Right kidney (tissue), 9 donors: ENCODE measurements around the gene POM121.
"Not testable (repeated sequence)": the region's sequence is repeated elsewhere in the genome, so short reads cannot be mapped to it uniquely, and the experiment has no call there.

Experiments
- DNase-seq: peaks from one replicate; pipeline ENCODE4 v3.0.0-alpha.2; 2016
- long read RNA-seq, 8 donors: transcript quantifications; one replicate each; lab custom pipeline, GENCODE V29; 2026

The POM121 gene
- long read RNA-seq, donor 1, partial matches to known transcripts = 44 of 51 reads
- long read RNA-seq, donor 1, other reads (novel, unspliced or antisense) = 7 of 51 reads
- long read RNA-seq, donor 2, partial matches to known transcripts = 9 of 9 reads
- long read RNA-seq, donor 2, other reads (novel, unspliced or antisense) = 0 of 9 reads
- long read RNA-seq, donor 3, partial matches to known transcripts = 5 of 5 reads
- long read RNA-seq, donor 3, other reads (novel, unspliced or antisense) = 0 of 5 reads
- long read RNA-seq, donor 4, partial matches to known transcripts = 44 of 65 reads
- long read RNA-seq, donor 4, other reads (novel, unspliced or antisense) = 21 of 65 reads
- long read RNA-seq, donor 5, partial matches to known transcripts = 8 of 8 reads
- long read RNA-seq, donor 5, other reads (novel, unspliced or antisense) = 0 of 8 reads
- long read RNA-seq, donor 6, partial matches to known transcripts = 20 of 20 reads
- long read RNA-seq, donor 6, other reads (novel, unspliced or antisense) = 0 of 20 reads
- long read RNA-seq, donor 7, partial matches to known transcripts = 48 of 48 reads
- long read RNA-seq, donor 7, other reads (novel, unspliced or antisense) = 0 of 48 reads
- long read RNA-seq, donor 8, partial matches to known transcripts = 29 of 29 reads
- long read RNA-seq, donor 8, other reads (novel, unspliced or antisense) = 0 of 29 reads

DNA sequence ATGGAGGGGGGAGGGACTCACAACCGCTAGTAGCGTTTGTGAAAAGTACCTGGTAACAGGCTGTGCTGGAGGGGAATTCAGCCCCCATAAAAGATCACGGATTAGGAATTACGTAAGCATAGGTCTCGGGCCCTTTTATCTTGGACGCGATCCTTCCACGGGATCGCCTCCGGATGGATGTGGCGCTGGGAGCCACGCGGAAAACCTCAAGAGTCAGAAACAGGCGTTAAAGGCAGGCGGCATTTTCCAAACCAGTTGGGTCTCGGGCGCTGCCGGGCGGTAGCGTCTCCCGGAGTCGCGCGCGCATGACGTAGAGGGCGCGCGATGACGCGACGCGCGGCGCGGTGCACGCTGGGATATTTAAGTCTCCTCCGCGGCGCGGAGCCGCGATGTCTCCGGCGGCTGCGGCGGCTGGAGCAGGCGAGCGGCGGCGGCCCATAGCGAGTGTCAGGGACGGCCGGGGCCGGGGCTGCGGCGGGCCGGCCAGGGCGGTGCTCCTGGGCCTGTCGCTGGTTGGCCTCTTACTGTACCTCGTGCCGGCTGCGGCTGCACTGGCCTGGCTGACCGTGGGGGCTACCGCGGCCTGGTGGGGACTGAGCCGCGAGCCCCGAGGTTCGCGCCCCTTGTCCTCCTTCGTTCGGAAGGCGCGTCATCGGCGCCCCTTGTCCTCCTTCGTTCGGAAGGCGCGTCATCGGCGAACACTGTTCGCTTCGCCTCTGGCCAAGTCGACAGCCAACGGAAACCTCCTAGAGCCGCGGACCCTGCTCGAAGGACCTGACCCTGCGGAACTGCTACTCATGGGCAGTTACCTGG lies at the start of gene POM121:
Gene POM121, plus strand, starts transcription at position 363 of the 813 bp plus-strand sequence. Its CDS starts 27 bp downstream, at position 390.
- DNase-seq = peak; percentile 88

DNA sequence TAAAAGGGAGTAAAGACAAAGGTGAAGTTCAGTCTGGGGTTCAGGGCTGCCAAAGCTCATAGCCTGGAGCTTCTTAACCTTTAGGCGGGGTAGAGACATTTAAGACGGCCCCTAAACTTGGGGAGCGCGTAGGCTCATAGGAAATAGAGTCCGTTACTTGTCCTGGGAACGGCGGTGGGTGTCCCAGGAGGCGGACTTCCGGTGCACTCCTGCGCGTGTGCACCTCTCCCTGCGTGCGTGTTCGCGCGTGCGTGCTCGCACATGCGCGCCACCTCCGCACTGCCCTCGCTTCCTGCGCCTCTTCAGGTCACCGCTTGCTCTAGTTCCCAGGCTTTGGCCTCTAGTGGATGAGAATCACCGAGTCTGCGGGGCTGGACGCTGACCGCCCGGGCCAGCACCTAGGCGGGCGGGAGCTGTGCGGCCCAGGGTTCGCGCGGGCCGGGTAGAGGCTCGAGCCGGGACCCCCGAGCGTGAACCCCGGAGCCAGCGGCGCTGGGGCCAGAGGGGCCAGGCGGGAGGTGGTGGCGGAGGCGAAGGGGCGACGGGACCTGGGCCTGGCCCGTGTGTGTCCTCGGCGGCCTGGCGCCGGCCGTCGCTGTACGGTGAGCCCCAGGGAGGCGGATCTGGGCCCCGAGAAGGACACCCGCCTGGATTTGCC lies 45.7 kb upstream of the POM121 start:
- DNase-seq = peak; percentile 76

DNA sequence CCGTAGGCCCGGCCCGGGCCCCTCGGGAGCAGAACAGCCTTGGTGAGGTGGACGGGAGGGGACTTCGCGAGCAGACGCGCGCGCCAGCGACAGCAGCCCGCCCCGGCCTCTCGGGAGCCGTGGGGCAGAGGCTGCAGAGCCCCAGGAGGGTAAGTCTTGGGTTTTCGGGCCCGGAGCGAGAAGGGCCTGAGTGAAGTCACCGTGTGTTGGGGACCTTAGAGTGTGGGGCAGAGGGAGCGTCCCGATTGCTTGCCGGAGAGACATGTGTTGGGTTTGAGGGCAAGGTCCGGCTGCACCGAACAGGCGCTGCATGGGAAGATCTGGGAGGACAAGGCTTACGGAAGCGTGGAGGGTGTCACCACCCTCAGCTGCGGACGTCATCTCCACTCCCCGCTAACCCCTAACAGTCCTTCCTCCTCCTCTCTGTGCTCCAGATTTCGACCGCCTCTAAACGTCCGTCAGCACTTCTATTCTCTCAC lies 45.1 kb upstream of the POM121 start:
- DNase-seq = peak; percentile 65

DNA sequence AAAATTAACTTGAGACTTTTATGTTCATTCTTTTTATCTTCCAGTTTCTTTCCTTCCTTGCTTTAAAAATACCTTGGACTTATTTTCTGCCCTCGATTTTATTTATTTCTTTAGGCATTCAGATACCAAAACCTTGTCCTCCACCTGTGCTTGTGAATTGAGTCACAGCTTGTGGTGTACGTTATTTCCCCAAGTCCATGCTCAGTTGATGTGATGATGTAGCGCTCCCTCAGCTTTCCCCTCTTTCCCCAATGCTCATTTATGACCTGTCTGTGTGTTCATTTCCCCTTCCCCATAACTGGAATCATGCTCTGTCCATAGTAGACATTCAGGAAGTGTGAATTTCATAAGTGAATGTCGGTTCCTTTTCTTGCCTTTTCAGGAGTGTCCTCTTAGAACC lies 33.1 kb upstream of the POM121 start:
- DNase-seq = not testable (repeated sequence)

DNA sequence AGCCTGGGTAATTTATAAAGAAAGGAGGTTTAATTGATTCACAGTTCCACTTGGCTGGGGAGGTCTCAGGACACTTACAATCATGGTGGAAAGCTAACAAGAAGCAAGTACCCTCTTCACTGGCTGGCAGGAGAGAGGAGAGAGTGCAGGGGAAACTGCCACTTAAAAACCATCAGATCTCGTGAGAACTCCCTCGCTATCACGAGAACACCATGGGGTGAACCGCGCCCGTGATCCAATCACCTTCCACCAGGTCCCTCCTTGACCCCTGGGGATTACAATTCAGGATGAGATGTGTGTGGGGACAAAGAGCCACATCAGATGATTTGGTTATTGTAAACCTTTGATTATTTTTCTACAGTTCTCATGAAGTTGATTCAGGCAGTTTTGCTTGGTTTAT lies 20.2 kb upstream of the POM121 start:
- not testable (repeated sequence) for DNase-seq

DNA sequence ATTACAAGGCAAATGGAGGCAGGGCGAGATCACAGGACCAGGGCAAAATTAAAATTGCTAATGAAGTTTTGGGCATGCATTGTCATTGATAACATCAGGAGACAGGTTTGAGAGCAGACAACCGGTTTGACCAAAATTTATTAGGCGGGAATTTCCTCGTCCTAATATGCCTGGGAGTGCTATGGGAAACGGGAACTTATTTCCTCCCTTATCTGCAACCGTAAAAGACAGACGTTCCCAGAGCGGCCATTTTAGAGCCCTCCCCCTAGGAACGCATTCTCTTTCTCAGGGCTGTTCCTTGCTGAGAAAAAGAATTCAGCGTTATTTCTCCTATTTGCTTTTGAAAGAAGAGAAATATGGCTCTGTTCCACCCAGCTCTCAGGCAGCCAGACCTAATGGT lies 16.5 kb upstream of the POM121 start:
- not testable (repeated sequence) for DNase-seq

DNA sequence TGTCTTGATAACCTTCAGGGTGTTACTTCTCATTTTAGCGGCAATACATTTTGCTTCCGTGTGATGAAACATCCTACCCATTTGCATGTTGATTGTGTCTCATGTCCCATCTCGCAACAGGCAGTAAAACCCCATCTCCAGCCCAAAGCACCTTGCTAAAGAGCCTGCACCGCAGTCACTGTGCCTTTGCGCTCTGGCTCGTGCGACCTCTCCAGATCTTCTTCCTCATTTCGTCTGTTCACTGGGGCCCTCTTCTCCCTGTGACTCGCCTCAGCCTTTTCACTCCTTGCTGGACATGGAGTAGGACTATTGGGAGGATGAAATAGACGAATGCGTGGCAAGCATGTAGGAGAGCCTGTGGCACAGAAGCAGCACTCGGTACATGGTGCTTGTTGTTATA lies 13.5 kb upstream of the POM121 start:
- DNase-seq = not testable (repeated sequence)

DNA sequence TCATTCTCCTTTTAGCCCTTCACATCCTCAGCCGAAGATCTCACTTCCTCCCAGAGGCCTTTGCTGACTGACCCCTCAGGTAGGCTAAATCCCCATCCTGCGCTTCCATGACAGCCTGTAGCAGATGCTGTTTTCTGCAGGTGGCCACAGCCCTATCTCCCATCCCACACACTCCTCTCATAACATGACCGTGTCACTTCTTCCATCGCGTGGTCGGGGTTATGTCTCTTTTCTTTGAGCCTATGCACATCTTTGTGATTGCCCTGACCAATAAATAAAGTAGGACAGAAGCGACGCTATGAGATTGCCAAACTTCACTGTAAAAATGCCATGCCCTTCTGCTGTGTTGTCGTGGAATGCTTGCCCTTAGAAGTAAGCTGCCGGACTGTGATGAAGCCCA lies 11.1 kb upstream of the POM121 start:
- DNase-seq = not testable (repeated sequence)

DNA sequence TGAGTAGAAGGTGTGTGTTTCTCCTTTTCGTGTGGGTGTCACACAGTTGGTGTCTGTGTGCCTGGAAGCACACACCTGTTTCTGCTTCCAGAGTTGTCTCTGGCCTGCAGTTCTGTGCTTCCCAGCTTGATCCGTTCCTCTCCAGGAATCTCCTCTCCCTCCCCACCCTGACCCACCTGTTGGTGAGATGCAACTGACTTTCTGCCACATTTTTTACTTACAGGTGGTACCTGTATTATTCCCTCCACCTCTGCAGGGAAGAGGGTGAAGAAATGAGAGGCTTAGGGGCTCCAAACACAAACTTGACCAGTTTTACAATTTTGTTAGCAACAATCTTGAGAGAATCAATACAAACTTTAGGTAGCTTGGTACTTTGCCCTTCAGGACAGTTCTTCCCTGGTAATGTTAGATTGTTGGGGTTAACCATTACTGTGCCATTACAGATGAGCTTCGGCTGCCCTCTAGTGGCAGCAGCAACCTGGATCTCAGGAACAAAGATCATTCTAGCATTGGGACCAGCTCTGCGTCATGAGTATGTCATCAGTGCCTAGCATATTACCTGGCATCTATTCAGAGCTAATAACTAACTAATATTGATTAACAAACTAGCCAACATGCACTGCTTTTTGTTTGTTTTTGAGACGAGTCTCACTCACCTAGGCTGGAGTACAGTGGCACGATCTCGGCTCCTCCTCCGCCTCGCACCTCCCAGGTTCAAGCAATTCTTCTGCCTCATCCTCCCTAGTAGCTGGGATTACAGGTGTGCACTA lies 10.0 kb upstream of the POM121 start:
- DNase-seq = peak; percentile 12

DNA sequence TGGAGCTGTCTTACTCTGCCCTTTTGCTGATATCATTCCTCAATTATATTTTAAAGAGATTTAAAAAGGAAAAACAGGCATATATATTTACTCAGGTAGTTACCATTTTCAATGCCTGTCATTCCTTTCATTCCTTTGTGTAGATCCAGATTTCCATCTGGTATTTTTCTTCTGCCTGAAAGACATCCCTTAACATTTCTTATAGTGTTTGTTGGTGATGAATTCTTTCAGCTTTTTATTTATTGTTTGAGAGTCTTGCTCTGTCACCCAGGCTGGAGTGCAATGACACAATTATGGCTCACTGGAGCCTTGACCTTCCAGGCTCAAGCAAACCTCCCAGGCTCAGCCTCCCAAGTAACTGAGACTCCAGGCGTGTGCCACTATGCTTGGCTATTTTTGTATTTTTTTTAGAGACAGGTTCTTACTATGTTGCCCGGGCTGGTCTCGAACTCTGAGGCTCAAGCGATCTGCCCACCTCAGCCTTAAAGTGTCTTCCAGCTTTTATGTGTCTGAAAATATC lies 5.6 kb upstream of the POM121 start:
- no peak for DNase-seq

DNA sequence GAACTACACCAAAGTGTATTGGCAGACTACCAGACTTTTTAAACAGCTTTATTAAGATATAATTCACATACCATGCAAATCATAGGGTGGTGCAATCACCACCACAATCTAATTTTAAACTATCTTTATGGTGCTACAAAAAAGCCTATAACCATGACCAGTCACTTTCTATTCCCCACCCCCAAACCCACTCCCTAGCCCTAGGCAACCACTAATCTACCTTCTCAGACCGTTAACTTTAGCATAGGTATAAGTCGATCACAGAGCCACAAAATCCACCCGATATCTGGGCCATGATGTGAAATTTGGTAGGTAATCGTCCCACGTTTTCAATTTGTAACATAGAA lies 536 bp upstream of the POM121 start:
- DNase-seq = no peak

DNA sequence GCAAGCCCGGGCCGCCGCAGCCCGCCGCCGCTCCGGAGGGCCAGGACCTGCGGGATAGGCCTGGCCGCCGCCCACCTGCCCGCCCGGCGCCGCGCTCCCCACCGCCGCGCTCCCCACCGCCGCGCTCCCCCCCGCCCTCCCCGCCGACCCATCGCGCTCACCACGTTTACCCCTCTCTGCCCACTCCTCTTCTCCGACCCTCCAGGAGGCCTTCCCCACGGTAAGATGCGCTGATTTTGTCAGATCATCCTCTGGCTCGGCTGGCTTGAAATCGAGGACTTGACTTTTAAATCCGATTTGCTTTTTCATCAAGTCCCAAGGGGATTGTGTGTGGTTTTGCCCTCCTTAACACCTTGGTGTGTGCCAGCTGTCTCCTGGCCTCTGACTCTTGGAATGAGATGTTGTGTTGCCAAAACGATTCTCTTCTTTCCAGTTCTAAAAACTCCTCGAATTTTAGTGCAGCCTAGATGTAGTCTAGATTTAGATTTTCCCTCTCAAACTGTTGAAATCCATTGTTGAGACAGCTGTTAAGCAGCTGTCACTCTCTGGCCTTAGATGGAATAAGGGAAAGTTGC lies 738 bp downstream of the POM121 start:
- DNase-seq = no peak

DNA sequence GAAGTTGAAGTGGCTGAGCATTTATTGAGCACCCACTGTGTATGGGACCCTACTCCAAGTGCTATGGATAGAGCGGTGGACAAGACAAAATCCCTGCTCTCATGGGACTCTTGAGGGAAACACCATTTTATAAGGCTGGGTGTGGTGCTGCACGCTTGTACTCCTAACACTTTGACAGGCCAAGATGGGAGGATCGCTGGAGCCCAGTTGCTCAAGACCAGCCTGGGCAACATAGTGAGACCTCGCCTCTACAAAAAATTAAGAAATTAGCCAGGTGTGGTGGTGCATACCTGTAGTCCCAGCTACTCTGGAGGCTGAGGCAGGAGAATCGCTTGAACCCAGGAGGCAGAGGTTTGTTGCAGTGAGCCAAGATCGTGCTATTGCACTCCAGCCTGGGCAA lies 2.9 kb downstream of the POM121 start:
- DNase-seq = not testable (repeated sequence)

DNA sequence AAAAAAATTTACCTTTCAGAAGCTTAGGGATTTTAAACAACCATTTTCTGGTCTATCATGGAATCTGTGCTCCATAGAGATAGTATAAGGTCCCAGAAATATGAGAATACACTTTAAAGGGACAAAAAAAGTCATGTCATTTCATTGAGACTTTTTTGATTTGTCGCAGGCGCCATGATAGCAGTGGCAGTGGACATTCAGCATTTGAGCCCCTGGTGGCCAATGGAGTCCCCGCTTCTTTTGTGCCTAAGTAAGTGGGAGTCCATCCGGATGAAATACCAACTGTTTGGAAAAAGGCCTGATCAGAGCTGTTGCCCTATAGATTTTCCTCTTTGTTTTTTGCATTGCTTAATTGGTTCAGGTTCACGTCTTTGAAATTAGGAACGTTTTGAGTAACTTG lies 3.3 kb downstream of the POM121 start:
- not testable (repeated sequence) for DNase-seq

DNA sequence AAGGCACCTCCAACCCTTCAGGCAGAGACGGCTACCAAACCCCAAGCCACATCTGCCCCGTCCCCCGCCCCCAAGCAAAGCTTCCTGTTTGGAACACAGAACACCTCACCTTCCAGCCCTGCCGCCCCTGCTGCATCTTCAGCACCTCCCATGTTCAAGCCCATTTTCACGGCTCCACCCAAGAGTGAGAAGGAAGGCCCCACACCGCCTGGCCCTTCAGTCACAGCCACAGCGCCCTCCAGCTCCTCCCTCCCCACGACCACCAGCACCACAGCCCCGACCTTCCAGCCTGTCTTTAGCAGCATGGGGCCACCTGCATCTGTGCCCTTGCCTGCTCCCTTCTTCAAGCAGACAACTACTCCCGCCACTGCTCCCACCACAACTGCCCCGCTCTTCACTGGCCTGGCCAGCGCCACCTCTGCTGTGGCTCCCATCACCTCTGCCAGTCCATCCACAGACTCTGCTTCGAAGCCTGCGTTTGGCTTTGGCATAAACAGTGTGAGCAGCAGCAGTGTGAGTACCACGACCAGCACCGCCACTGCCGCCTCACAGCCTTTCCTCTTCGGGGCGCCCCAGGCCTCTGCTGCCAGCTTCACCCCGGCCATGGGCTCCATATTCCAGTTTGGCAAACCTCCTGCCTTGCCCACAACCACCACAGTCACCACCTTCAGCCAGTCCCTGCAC lies 17.3 kb downstream of the POM121 start:
- DNase-seq = not testable (repeated sequence)

DNA sequence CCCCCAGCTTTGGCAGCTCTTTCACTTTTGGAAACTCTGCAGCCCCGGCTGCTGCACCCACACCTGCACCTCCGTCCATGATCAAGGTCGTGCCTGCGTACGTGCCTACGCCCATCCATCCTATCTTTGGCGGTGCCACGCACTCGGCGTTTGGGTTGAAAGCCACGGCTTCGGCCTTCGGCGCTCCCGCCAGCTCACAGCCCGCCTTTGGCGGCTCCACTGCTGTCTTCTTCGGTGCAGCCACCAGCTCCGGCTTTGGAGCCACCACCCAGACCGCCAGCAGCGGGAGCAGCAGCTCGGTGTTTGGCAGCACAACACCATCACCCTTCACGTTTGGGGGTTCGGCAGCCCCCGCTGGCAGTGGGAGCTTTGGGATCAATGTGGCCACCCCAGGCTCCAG lies 18.1 kb downstream of the POM121 start:
- not testable (repeated sequence) for DNase-seq

DNA sequence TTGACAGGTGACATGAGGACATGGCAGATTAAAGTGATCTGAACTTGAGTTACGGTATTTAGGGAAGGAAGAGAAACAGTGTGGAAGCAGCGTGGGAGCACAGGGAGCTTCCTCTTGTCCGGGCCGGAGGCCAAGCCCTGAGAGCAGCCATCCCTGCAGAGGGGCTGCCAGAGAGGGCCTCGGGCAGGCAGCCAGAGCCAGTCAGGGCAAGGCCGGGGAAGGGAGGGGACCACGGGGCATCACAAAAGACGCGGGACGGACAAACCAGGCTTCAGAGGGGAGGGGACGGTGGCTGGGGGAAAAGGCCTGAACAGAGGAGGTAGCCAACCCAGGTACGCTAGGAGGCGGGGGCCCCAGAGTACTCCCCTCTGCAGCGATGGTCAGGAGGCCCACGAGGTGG lies 20.0 kb downstream of the POM121 start:
- DNase-seq = not testable (repeated sequence)

DNA sequence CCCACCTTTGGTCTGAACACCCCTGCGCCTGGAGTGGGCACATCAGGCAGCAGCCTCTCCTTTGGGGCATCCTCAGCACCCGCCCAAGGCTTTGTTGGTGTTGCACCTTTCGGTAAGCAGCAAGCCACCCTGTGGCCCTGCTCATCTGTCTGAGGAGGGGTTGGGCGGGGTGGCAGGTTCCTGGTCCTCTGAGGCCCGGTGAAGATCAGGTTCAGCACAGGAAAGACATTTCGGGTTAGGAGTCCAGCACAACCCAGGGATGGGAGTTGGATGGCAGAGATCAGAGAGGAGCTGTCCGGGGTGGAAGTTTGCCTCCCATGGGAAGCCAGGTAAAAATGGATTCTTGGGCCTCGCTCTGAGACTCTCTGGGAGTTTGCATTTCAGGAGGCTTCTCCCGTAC lies 20.7 kb downstream of the POM121 start:
- not testable (repeated sequence) for DNase-seq

DNA sequence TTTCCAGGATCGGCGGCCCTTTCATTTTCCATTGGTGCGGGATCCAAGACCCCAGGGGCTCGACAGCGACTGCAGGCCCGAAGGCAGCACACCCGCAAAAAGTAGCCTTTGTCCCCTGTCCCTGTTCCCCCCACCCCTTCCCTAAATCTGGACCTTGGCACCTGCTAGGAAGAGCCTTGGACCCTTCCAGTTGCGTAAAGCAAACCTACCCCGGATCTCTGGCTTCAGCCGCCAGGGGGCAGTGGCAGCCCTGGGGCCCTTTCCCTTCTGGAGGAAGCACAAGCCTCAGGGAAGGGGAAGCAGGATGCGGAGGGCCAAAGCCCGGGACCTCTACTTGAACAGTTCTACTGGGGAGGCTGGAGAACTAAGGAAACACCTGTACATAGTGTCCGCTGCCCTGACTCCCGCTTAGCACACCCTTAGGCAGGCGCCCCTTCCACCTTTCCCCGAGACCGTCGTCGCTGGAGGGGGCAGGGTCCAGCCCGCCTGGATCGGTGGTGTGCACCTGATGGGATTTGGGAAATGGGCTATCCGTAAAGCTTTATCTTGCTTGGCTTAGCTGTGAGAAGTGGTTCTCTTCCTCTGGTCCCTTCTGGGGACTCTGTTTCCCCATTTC lies 21.3 kb downstream of the POM121 start:
- DNase-seq = not testable (repeated sequence)

DNA sequence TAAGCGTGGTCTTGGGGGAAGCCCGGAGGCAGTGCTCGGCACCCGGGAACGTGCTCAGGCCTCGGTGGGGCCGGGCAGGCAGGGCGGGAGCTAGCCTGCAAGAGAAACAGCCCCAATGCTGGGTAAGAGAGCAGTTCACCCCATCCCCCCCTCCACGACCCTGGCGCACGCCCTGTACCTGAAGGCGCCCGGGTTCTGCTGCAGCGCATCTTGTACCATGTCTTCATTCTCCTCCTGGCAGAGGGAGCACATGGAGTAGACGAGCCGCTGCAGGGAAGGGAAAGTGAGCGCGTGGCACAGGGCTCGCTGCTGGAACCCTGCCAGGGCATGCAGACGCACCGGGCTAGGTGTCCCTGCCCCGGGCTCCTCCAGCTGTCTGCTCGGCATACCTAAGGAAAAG lies 23.8 kb downstream of the POM121 start:
- not testable (repeated sequence) for DNase-seq
